GM23338 (cell line): ENCODE data around the gene STIM1. TPM values are rescaled to one million over a fixed set of nuclear protein-coding genes. Genes with fewer than 3 reads are reported as not detected.

Experiments
- ATAC-seq: fragments of 200-7000 bp; cut with Tn5 transposase; 3 replicates; pipeline ENCODE4 v1.9.1; 2020
- DNase-seq: peaks from one replicate; pipeline ENCODE4 v3.0.0-alpha.2; 2015; ENCODE audit warnings: low spot score
- H2AFZ ChIP-seq: fragments of 200-600 bp; sonication (generic); 2 replicates; pipeline ENCODE4 v1.8.0; 2016; ENCODE audit warnings: antibody characterized with exemption, mild to moderate bottlenecking, moderate library complexity
- H3F3A ChIP-seq: fragments of 200-600 bp; sonication (generic); replicated peaks from 2 replicates; pipeline ENCODE4 v1.8.0; 2017; ENCODE audit warnings: antibody characterized with exemption, mixed run types, low read depth
- H3K27ac ChIP-seq: fragments of 200-600 bp; sonication (generic); 2 replicates; pipeline ENCODE4 v1.6.1; 2016; ENCODE audit warnings: low read depth
- H3K27me3 ChIP-seq: fragments of 200-600 bp; sonication (generic); 2 replicates; pipeline ENCODE4 v1.8.0; 2016; ENCODE audit warnings: mild to moderate bottlenecking, mixed run types, moderate library complexity; ENCODE audit not compliant: insufficient read depth
- H3K36me3 ChIP-seq: fragments of 200-600 bp; sonication (generic); 2 replicates; pipeline ENCODE4 v1.8.0; 2016; ENCODE audit warnings: mild to moderate bottlenecking; ENCODE audit not compliant: insufficient read depth
- H3K4me1 ChIP-seq: fragments of 200-600 bp; sonication (generic); 2 replicates; pipeline ENCODE4 v1.8.0; 2016; ENCODE audit warnings: mild to moderate bottlenecking, moderate library complexity; ENCODE audit not compliant: insufficient read depth
- H3K4me2 ChIP-seq: fragments of 200-600 bp; sonication (generic); 2 replicates; pipeline ENCODE4 v1.7.1; 2017; ENCODE audit warnings: mixed run types
- H3K4me3 ChIP-seq: fragments of 200-600 bp; sonication (generic); 2 replicates; pipeline ENCODE4 v1.6.1; 2016; ENCODE audit warnings: mixed run types
- H3K79me2 ChIP-seq: fragments of 200-600 bp; sonication (generic); replicated peaks from 2 replicates; pipeline ENCODE4 v1.8.0; 2017; ENCODE audit warnings: mild to moderate bottlenecking; ENCODE audit not compliant: insufficient read depth
- H3K9me2 ChIP-seq: fragments of 200-600 bp; sonication (generic); 2 replicates; pipeline ENCODE4 v1.8.0; 2017; ENCODE audit not compliant: insufficient read depth
- H4K20me1 ChIP-seq: fragments of 200-600 bp; sonication (generic); replicated peaks from 2 replicates; pipeline ENCODE4 v1.8.0; 2017; ENCODE audit warnings: mild to moderate bottlenecking; ENCODE audit not compliant: insufficient read depth
- H3K27ac Mint-ChIP-seq: 2 replicates; pipeline ENCODE4 v1.8.0; 2020; ENCODE audit warnings: inconsistent platforms, mild to moderate bottlenecking, moderate library complexity, mixed read lengths
- H3K27me3 Mint-ChIP-seq: 3 replicates; pipeline ENCODE4 v1.8.0; 2022; ENCODE audit warnings: low read depth, mild to moderate bottlenecking, moderate library complexity, mixed read lengths, inconsistent platforms; ENCODE audit not compliant: insufficient read depth, poor library complexity
- H3K36me3 Mint-ChIP-seq: 3 replicates; pipeline ENCODE4 v1.8.0; 2021; ENCODE audit warnings: low read depth, mild to moderate bottlenecking, inconsistent platforms, moderate library complexity, mixed read lengths
- H3K4me1 Mint-ChIP-seq: 3 replicates; pipeline ENCODE4 v1.8.0; 2020; ENCODE audit warnings: mild to moderate bottlenecking, inconsistent platforms, mixed read lengths
- H3K4me3 Mint-ChIP-seq: 3 replicates; pipeline ENCODE4 v1.8.0; 2021; ENCODE audit warnings: moderate library complexity, mild to moderate bottlenecking, inconsistent platforms, mixed read lengths
- H3K9me3 Mint-ChIP-seq: 3 replicates; pipeline ENCODE4 v1.8.0; 2020; ENCODE audit warnings: moderate library complexity, mild to moderate bottlenecking, inconsistent platforms, mixed read lengths
- EZH2 ChIP-seq: fragments of 200-600 bp; sonication (generic); IDR thresholded peaks from one replicate; pipeline ENCODE4 v1.8.0; 2017; ENCODE audit warnings: antibody characterized with exemption, mild to moderate bottlenecking, low read depth; ENCODE audit not compliant: unreplicated experiment
- JUNB ChIP-seq: IDR thresholded peaks from one replicate; pipeline ENCODE4 v1.6.1; 2016; ENCODE audit warnings: antibody characterized with exemption; ENCODE audit not compliant: unreplicated experiment
- POLR2AphosphoS5 ChIP-seq: IDR thresholded peaks from 2 replicates; pipeline ENCODE4 v1.6.1; 2016; ENCODE audit warnings: antibody characterized with exemption, low read depth
- REST ChIP-seq: IDR thresholded peaks from one replicate; pipeline ENCODE4 v1.6.1; 2018; ENCODE audit warnings: antibody characterized with exemption; ENCODE audit not compliant: unreplicated experiment
- ZNF114 ChIP-seq: fragments of 250-450 bp; sonication (Bioruptor Pico); IDR thresholded peaks from 2 replicates; pipeline ENCODE4 v1.5.0; 2020; ENCODE audit warnings: mild to moderate bottlenecking, moderate library complexity
- ZNF462 ChIP-seq: fragments of 250-450 bp; sonication (Bioruptor Pico); IDR thresholded peaks from 2 replicates; pipeline ENCODE4 v1.5.0; 2020; ENCODE audit warnings: mild to moderate bottlenecking, moderate library complexity
- polyA plus RNA-seq: library from polyadenylated mRNA; unstranded; fragments of >200 nt; fragmentation: Nextera tagmentation; extraction: Ambion mirVana; gene quantifications from 2 replicates; pipeline ENCODE4 v1.2.1, GENCODE V29; 2016
- total RNA-seq: library from RNA; depleted of rRNA; stranded (reverse); fragments of >200 nt; shearing (Covaris generic); gene quantifications from 2 replicates; pipeline ENCODE4 v1.2.3, GENCODE V29; 2014

STIM1 gene
- total and polyA plus RNA-seq, 2 experiments from 2014 or later = 3.5 to 14.0 TPM

- TF ChIP-seq ZNF462 = no peak
Observed at GRCh38 chr11:4032097-4032496, 176.6 kb downstream of the STIM1 start (continued).

GRCh38 chr11:4035985-4036384 is 180.5 kb downstream of the STIM1 start:
- TF ChIP-seq JUNB (no peak), REST (no peak), EZH2 (no peak), ZNF114 (CRISPR knock-in tag) (no peak), POLR2AphosphoS5 (no peak)
- no peak overlapping the region for H2AFZ ChIP-seq

More at GRCh38 chr11:4035985-4036384, 180.5 kb downstream of the STIM1 start:
- DNase-seq (no peak), ATAC-seq (no peak)
- Mint-ChIP-seq H3K9me3 (peaks cover 35% of the 10 kb centered on the region), H3K27me3 (no peaks in the 10 kb centered on the region), H3K4me3 (no peak overlapping the region), H3K36me3 (peaks cover 10% of the 10 kb centered on the region; the same call in 2 of the 3 replicates), H3K27ac (no peak overlapping the region), H3K4me1 (no peaks in the 10 kb centered on the region)
- Histone ChIP-seq H3K36me3 (no peaks in the 10 kb centered on the region), H4K20me1 (no peaks in the 10 kb centered on the region), H3K9me2 (no peaks in the 10 kb centered on the region), H3K79me2 (no peaks in the 10 kb centered on the region), H3K4me3 (no peak overlapping the region), H3K4me2 (no peak overlapping the region), H3F3A (no peaks in the 10 kb centered on the region), H3K4me1 (no peaks in the 10 kb centered on the region), H3K27me3 (no peaks in the 10 kb centered on the region), H3K27ac (no peak overlapping the region)
